ENCODE data around the gene ARHGEF11. TPM values are rescaled to one million over a fixed set of nuclear protein-coding genes. Genes with fewer than 3 reads are reported as not detected.

The ARHGEF11 gene
- total RNA-seq, 2 experiments from 2014 or later = 14.5 to 20.5 TPM

GRCh38 chr1:156925154-156926010, 120.2 kb downstream of the ARHGEF11 start:
- no peak for DNase-seq
- Mint-ChIP-seq H3K27ac (no peak overlapping the region), H3K9me3 (no peaks in the 10 kb centered on the region), H3K27me3 (peaks cover 90% of the 10 kb centered on the region), H3K4me3 (no peak overlapping the region), H3K4me1 (peaks cover 18% of the 10 kb centered on the region), H3K36me3 (no peaks in the 10 kb centered on the region)
- POLR2A ChIA-PET = no interaction called here
- ATAC-seq (ENCODE audit: low read depth) = no peak

- no peak overlapping the region for H3K4me3 Mint-ChIP-seq
- ATAC-seq (ENCODE audit: low read depth) (no peak), DNase-seq (no peak)
- H3K27me3 Mint-ChIP-seq = peaks cover 88% of the 10 kb centered on the region
- H3K9me3 Mint-ChIP-seq = no peaks in the 10 kb centered on the region
- no peaks in the 10 kb centered on the region for H3K36me3 Mint-ChIP-seq
- POLR2A ChIA-PET = no interaction called here
- H3K4me1 Mint-ChIP-seq = peaks cover 18% of the 10 kb centered on the region
- no peak overlapping the region for H3K27ac Mint-ChIP-seq
These were observed 120.9 kb downstream of the ARHGEF11 start for GRCh38 chr1:156924478-156925153.

- H3K4me3 Mint-ChIP-seq = no peak overlapping the region
- no peaks in the 10 kb centered on the region for H3K36me3 Mint-ChIP-seq
- POLR2A ChIA-PET = interaction anchor here (0.6 to 0.9 kb wide), 2 partner anchors 14 to 101 kb away, joined by 4 to 5 read pairs; no protein-coding TSS in a partner anchor
- ATAC-seq (ENCODE audit: low read depth) (no peak), DNase-seq (no peak)
- no peak overlapping the region for H3K27ac Mint-ChIP-seq
- no peaks in the 10 kb centered on the region for H3K9me3 Mint-ChIP-seq
- peaks cover 18% of the 10 kb centered on the region for H3K4me1 Mint-ChIP-seq
- H3K27me3 Mint-ChIP-seq = peaks cover 88% of the 10 kb centered on the region
These were observed 121.7 kb downstream of the ARHGEF11 start for GRCh38 chr1:156923670-156924477.

- Mint-ChIP-seq H3K27me3 (peaks cover 87% of the 10 kb centered on the region), H3K4me1 (peaks cover 18% of the 10 kb centered on the region), H3K4me3 (no peak overlapping the region), H3K36me3 (no peaks in the 10 kb centered on the region), H3K9me3 (no peaks in the 10 kb centered on the region), H3K27ac (no peak overlapping the region)
- ATAC-seq (ENCODE audit: low read depth) = no peak
- no peak for DNase-seq
- POLR2A ChIA-PET = interaction anchor here (0.6 to 0.9 kb wide), 2 partner anchors 13 to 101 kb away, joined by 4 to 5 read pairs; no protein-coding TSS in a partner anchor
These were observed 122.4 kb downstream of the ARHGEF11 start for GRCh38 chr1:156922986-156923669.

GRCh38 chr1:156921053-156921529, 124.5 kb downstream of the ARHGEF11 start:
- no peak for ATAC-seq (ENCODE audit: low read depth)
- POLR2A ChIA-PET = interaction anchor here (0.5 kb wide), 1 partner anchor 28 kb away, joined by 4 read pairs; no protein-coding TSS in a partner anchor
- no peaks in the 10 kb centered on the region for H3K9me3 Mint-ChIP-seq
- no peak for DNase-seq
- H3K4me3 Mint-ChIP-seq = no peak overlapping the region
- H3K27ac Mint-ChIP-seq = no peak overlapping the region
- no peaks in the 10 kb centered on the region for H3K36me3 Mint-ChIP-seq
- peaks cover 7% of the 10 kb centered on the region for H3K4me1 Mint-ChIP-seq
- peaks cover 83% of the 10 kb centered on the region for H3K27me3 Mint-ChIP-seq

- Mint-ChIP-seq H3K9me3 (no peaks in the 10 kb centered on the region), H3K4me3 (no peak within 1 kb of the TSS), H3K27ac (no peak within 1 kb of the TSS), H3K27me3 (peaks cover 81% of the 10 kb centered on the region), H3K36me3 (no peaks in the 10 kb centered on the region), H3K4me1 (peaks cover 3% of the 10 kb centered on the region)
- ATAC-seq (ENCODE audit: low read depth) (peak; percentile 86), DNase-seq (peak; percentile 88)
- POLR2A ChIA-PET = interaction anchor here (0.5 kb wide), 1 partner anchor 28 kb away, joined by 4 read pairs; no protein-coding TSS in a partner anchor
These were observed 125.1 kb downstream of the ARHGEF11 start, which contains the start of gene LRRC71 for GRCh38 chr1:156920233-156921052. TSS of gene LRRC71 (plus strand) at chr1:156920632. CDS start at chr1:156920804, 172 bp downstream.

- H3K27ac Mint-ChIP-seq = no peak overlapping the region
- peaks cover 1% of the 10 kb centered on the region for H3K4me1 Mint-ChIP-seq
- DNase-seq (no peak), ATAC-seq (ENCODE audit: low read depth) (no peak)
- H3K9me3 Mint-ChIP-seq = no peaks in the 10 kb centered on the region
- H3K27me3 Mint-ChIP-seq = peaks cover 44% of the 10 kb centered on the region
- H3K36me3 Mint-ChIP-seq = no peaks in the 10 kb centered on the region
- H3K4me3 Mint-ChIP-seq = no peak overlapping the region
- POLR2A ChIA-PET = no interaction called here
These were observed 131.1 kb downstream of the ARHGEF11 start for GRCh38 chr1:156914440-156914856.

GRCh38 chr1:156913809-156914387, 131.6 kb downstream of the ARHGEF11 start:
- POLR2A ChIA-PET = no interaction called here
- no peak overlapping the region for H3K27ac Mint-ChIP-seq
- H3K27me3 Mint-ChIP-seq = peaks cover 39% of the 10 kb centered on the region
- H3K36me3 Mint-ChIP-seq = no peaks in the 10 kb centered on the region
- no peak overlapping the region for H3K4me3 Mint-ChIP-seq
- H3K9me3 Mint-ChIP-seq = no peaks in the 10 kb centered on the region
- no peak for DNase-seq
- peaks cover 1% of the 10 kb centered on the region for H3K4me1 Mint-ChIP-seq
- no peak for ATAC-seq (ENCODE audit: low read depth)

- Mint-ChIP-seq H3K27me3 (peaks cover 32% of the 10 kb centered on the region), H3K4me3 (no peak overlapping the region)
These were observed 132.4 kb downstream of the ARHGEF11 start for GRCh38 chr1:156912861-156913808.

GRCh38 chr1:156912310-156912709, 133.2 kb downstream of the ARHGEF11 start:
- ATAC-seq (ENCODE audit: low read depth) (no peak), DNase-seq (no peak)
- Mint-ChIP-seq H3K27ac (no peak overlapping the region), H3K27me3 (peaks cover 25% of the 10 kb centered on the region), H3K4me1 (peaks cover 1% of the 10 kb centered on the region), H3K36me3 (no peaks in the 10 kb centered on the region), H3K9me3 (no peaks in the 10 kb centered on the region), H3K4me3 (no peak overlapping the region)
- POLR2A ChIA-PET = no interaction called here

More at GRCh38 chr1:156912861-156913808, 132.4 kb downstream of the ARHGEF11 start:
- H3K36me3 Mint-ChIP-seq = no peaks in the 10 kb centered on the region
- DNase-seq = no peak
- POLR2A ChIA-PET = no interaction called here
- peaks cover 1% of the 10 kb centered on the region for H3K4me1 Mint-ChIP-seq
- no peak for ATAC-seq (ENCODE audit: low read depth)
- H3K27ac Mint-ChIP-seq = no peak overlapping the region
- no peaks in the 10 kb centered on the region for H3K9me3 Mint-ChIP-seq
